HG03135 (cell line): Measurements from ENCODE around the gene ALOX12.
A peak's percentile ranks its signal among the peaks of the same experiment; 100 is the strongest.

Experiments
- ATAC-seq: cut with Tn5 transposase; IDR thresholded peaks from one replicate; pipeline ENCODE4 v1.9.1; 2021; ENCODE audit warnings: mild to moderate bottlenecking, moderate library complexity; ENCODE audit not compliant: unreplicated experiment

Gene ALOX12

DNA sequence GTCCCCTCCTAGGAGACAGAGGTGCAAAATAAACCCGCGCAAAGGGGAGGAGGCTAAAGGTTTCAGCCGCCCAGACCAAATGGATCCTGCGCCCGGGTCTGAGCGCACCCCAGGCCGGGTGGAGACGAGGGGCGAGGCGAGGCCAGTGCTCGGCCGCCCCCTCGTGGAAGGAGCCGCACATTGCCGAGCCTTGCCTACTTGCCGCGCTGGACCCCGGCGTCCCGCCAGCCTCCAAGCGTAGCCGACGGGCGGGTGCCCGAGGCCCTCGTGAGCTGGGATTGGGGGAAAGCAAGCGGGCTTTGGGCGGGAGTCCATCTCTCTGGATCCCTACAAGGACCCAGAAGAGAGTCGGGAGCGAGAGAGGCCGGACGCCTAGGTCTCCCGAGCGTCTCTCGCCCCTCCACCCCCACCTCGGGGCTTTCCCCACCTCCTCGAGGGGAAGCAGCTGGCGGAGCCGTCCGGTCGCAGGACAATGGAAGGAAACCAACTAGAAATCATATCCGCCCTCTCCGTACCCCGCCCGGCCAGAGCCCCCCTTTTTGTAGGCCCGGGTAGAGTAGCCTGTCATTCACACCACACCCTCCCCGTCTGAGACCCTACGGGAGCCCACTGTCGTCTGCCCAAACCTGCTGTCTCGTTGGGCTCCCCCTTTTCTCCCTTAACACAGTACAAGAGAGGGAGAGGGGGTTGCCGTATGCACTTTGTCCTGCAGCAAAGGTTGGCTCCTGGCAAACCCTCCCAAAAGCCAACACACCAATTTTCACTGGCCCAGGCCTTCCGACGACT, 26.3 kb downstream of the ALOX12 start:
- no peak for ATAC-seq

GRCh38 chr17:7022781-7023571, 27.1 kb downstream of the ALOX12 start, which contains the start of gene BCL6B:
BCL6B (plus strand) TSS chr17:7023050; CDS start chr17:7023672, 622 bp downstream.
- no peak for ATAC-seq

- peak; percentile 34 for ATAC-seq
Measured at GRCh38 chr17:7023576-7024401, 27.9 kb downstream of the ALOX12 start.

- no peak for ATAC-seq
Measured at GRCh38 chr17:7024402-7024785, 28.5 kb downstream of the ALOX12 start.

DNA sequence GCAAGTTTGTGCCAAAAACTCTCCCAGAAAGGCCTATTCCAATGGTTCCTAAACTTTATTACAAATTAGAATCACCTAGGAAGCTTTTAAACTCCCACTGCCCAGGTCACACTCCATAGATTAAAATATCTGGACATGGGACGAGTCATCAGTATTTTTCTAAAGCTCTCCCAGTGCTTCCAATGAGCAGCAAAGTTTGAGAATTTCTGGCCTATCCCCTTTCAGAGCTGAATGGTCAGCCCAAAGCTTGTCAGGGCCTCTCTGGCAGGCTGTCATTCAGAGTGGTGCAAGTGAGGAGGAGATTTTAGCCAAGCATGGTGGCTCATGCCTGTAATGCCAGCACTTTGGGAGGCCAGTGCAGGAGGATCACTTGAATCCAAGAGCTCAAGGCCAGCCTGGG, 29.4 kb downstream of the ALOX12 start:
- ATAC-seq, result no peak

GRCh38 chr17:7026471-7027115, 30.7 kb downstream of the ALOX12 start:
- ATAC-seq, result no peak

DNA sequence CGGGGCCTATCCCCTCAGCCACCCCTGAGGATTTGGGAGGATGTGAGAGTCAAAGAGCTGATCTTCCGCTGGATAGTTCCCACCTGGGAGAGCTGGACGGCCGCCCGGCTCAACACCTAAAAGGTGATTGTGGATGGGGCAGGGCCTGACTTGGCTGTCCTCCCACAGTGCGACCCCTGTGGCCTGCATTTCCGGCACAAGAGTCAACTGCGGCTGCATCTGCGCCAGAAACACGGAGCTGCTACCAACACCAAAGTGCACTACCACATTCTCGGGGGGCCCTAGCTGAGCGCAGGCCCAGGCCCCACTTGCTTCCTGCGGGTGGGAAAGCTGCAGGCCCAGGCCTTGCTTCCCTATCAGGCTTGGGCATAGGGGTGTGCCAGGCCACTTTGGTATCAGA, 31.5 kb downstream of the ALOX12 start:
- ATAC-seq, result no peak

- no peak for ATAC-seq
Measured at GRCh38 chr17:7029096-7029495, 33.2 kb downstream of the ALOX12 start.

DNA sequence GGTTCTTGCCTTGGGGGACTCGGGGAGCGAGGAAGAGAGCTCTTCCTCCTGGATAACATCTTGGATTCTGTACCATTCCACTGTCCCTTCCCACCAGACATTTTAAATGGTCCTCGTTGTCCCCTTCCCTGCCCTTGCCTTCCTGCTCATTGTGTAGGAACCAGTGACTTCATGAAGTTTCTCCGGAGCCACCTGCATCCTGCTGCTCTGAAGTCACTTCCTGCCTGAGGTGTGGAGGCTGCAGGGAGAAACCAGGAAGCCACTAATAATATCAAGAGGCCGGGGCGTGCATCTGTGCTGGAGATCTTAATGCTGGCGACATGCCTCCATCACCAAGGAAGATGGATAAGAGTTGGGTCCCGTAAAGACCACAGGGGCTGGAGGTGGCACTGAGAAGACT, 33.8 kb downstream of the ALOX12 start:
- ATAC-seq, result no peak

GRCh38 chr17:7034955-7035590, 39.2 kb downstream of the ALOX12 start:
- ATAC-seq, result peak; percentile 19

DNA sequence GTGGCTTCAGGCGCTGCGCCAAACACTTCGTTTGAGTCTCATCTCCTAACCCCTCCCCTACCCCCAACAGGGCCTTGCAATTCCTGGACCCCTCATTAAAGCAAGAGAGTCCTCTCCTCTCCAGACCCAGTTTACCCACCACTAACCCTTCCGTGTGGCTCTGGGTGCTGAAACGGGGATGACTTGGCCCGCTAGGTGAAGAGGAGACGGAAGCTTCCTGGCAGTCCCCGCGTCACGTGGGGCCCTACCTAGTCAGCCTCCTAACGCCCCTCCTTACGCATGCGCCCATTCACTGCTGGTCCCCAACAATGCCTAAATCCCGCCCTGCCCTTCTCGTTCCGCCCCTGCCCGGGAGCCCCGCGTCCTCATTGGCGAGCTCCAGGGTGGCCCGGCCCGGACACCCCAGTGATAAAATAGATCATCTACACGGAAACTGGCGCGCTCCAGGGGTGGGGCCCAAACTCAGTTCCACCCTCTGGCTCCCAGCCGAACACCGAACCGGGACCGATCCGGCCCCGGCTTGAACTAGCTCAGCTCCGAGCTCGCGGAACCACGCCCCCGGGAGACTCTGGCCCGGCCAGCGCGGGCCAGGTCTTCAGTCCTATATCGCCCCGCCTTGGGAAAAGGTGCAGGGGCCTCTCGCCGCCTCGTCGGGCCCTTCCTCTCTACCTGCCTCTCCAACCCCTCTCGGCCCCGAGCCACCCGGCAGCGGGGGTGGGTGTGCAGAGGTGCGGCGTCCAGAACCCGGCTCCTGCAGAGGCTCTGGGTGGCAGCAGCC, 39.9 kb downstream of the ALOX12 start, which contains the start of gene SLC16A13:
SLC16A13 (plus strand) TSS at position 425 of the 778 bp plus-strand sequence. CDS start 368 bp downstream, outside the sequence.
- peak; percentile 85 for ATAC-seq

DNA sequence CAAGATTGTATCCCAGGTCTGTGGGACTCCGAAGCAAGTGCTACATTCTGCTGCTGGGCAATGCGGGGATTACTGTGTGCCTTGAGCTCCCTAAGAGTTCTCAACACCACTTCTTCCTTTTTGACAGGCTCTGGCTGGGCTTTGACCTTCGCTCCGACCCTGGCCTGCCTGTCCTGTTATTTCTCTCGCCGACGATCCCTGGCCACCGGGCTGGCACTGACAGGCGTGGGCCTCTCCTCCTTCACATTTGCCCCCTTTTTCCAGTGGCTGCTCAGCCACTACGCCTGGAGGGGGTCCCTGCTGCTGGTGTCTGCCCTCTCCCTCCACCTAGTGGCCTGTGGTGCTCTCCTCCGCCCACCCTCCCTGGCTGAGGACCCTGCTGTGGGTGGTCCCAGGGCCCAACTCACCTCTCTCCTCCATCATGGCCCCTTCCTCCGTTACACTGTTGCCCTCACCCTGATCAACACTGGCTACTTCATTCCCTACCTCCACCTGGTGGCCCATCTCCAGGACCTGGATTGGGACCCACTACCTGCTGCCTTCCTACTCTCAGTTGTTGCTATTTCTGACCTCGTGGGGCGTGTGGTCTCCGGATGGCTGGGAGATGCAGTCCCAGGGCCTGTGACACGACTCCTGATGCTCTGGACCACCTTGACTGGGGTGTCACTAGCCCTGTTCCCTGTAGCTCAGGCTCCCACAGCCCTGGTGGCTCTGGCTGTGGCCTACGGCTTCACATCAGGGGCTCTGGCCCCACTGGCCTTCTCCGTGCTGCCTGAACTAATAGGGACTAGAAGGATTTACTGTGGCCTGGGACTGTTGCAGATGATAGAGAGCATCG, 42.4 kb downstream of the ALOX12 start:
- no peak for ATAC-seq

GRCh38 chr17:7039832-7040231, 44.0 kb downstream of the ALOX12 start:
- no peak for ATAC-seq

GRCh38 chr17:7041607-7042500, 46.0 kb downstream of the ALOX12 start:
- ATAC-seq, result no peak

- ATAC-seq, result no peak
Measured at GRCh38 chr17:7042501-7043181, 46.8 kb downstream of the ALOX12 start.

DNA sequence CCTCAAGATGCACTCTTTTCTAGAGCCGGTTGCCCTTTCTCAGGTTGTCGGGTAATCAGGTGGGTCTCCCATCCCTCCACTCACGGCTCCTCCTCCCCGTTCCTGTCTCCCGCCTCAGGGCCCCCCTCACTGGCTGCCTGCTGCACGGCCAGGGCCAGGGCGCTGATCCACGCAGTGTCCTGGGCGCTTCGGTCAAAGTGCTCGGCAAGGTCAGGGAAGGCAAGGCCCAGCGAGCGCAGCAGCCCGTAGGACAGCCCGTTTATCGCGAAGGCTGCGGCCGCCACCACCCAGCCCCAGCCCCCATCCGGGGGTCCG, 47.3 kb downstream of the ALOX12 start:
- no peak for ATAC-seq
